H9 (cell line): Measurements from ENCODE around the gene MROH2A. TPM values are rescaled to one million over a fixed set of nuclear protein-coding genes. Genes with fewer than 3 reads are reported as not detected.

Experiments
- DNase-seq: peaks from one replicate; pipeline ENCODE4 v3.0.0-alpha.2; 2017
- H2AFZ ChIP-seq: one replicate; pipeline ENCODE4 v1.6.1; 2013; ENCODE audit warnings: mild to moderate bottlenecking, low read length, control low read depth, moderate library complexity
- H2AK5ac ChIP-seq: 2 replicates; pipeline ENCODE4 v1.6.1; 2013; ENCODE audit warnings: low read length, control low read depth, mixed read lengths; ENCODE audit not compliant: insufficient read length
- H2BK120ac ChIP-seq: one replicate; pipeline ENCODE4 v1.6.1; 2013; ENCODE audit warnings: low read depth, mild to moderate bottlenecking, low read length, control low read depth, inconsistent platforms; ENCODE audit not compliant: poor library complexity, severe bottlenecking
- H2BK12ac ChIP-seq: 2 replicates; pipeline ENCODE4 v1.6.1; 2013; ENCODE audit warnings: low read length, control low read depth, mixed read lengths, low read depth; ENCODE audit not compliant: insufficient read length
- H2BK15ac ChIP-seq: 2 replicates; pipeline ENCODE4 v1.6.1; 2013; ENCODE audit warnings: low read depth, low read length, control low read depth
- H2BK20ac ChIP-seq: one replicate; pipeline ENCODE4 v1.6.1; 2013; ENCODE audit warnings: low read depth, mild to moderate bottlenecking, low read length, control low read depth, inconsistent platforms; ENCODE audit not compliant: poor library complexity, severe bottlenecking
- H2BK5ac ChIP-seq: 2 replicates; pipeline ENCODE4 v1.6.1; 2013; ENCODE audit warnings: low read length, control low read depth, mixed read lengths; ENCODE audit not compliant: insufficient read length
- H3K14ac ChIP-seq: 2 replicates; pipeline ENCODE4 v1.6.1; 2013; ENCODE audit warnings: low read length, control low read depth; ENCODE audit not compliant: insufficient read depth
- H3K18ac ChIP-seq: 2 replicates; pipeline ENCODE4 v1.6.1; 2013; ENCODE audit warnings: low read depth, mild to moderate bottlenecking, mixed read lengths, low read length, control low read depth; ENCODE audit not compliant: insufficient read length
- H3K23ac ChIP-seq: 2 replicates; pipeline ENCODE4 v1.6.1; 2013; ENCODE audit warnings: low read length, control low read depth, mixed read lengths, low read depth; ENCODE audit not compliant: insufficient read length
- H3K23me2 ChIP-seq: 2 replicates; pipeline ENCODE4 v1.6.1; 2013; ENCODE audit warnings: low read depth, mild to moderate bottlenecking, mixed read lengths, low read length, control low read depth; ENCODE audit not compliant: insufficient read length, poor library complexity, severe bottlenecking
- H3K27ac ChIP-seq: 2 replicates; pipeline ENCODE4 v1.5.1; 2013; ENCODE audit warnings: low read length, control low read depth, mixed read lengths, low read depth; ENCODE audit not compliant: insufficient read length
- H3K27me3 ChIP-seq: 2 replicates; pipeline ENCODE4 v1.6.1; 2013; ENCODE audit warnings: low read length, control low read depth, inconsistent platforms; ENCODE audit not compliant: insufficient read depth
- H3K4ac ChIP-seq: 2 replicates; pipeline ENCODE4 v1.6.1; 2013; ENCODE audit warnings: low read depth, mild to moderate bottlenecking, control low read depth, inconsistent platforms, low read length, moderate library complexity
- H3K4me1 ChIP-seq: 2 replicates; pipeline ENCODE4 v1.6.1; 2013; ENCODE audit warnings: low read length, control low read depth, inconsistent platforms; ENCODE audit not compliant: insufficient read depth
- H3K4me2 ChIP-seq: 2 replicates; pipeline ENCODE4 v1.6.1; 2013; ENCODE audit warnings: low read length, control low read depth, mixed read lengths; ENCODE audit not compliant: insufficient read length, insufficient read depth
- H3K56ac ChIP-seq: 2 replicates; pipeline ENCODE4 v1.6.1; 2013; ENCODE audit warnings: low read depth, mild to moderate bottlenecking, mixed read lengths, low read length, control low read depth; ENCODE audit not compliant: insufficient read length
- H3K79me1 ChIP-seq: 2 replicates; pipeline ENCODE4 v1.6.1; 2013; ENCODE audit warnings: low read depth, mild to moderate bottlenecking, moderate library complexity, low read length, control low read depth, inconsistent platforms; ENCODE audit not compliant: insufficient read depth, poor library complexity, severe bottlenecking
- H3K79me2 ChIP-seq: 2 replicates; pipeline ENCODE4 v1.6.1; 2013; ENCODE audit warnings: low read length, control low read depth, inconsistent platforms; ENCODE audit not compliant: insufficient read depth
- H3K9ac ChIP-seq: 2 replicates; pipeline ENCODE4 v1.6.1; 2013; ENCODE audit warnings: low read length, control low read depth, mixed read lengths; ENCODE audit not compliant: insufficient read length; ENCODE audit errors: extremely low read depth
- H3K9me3 ChIP-seq: one replicate; pipeline ENCODE4 v1.6.1; 2013; ENCODE audit warnings: low read depth, low read length, inconsistent platforms; ENCODE audit not compliant: control insufficient read depth
- H3T11ph ChIP-seq: one replicate; pipeline ENCODE4 v1.6.1; 2013; ENCODE audit warnings: mild to moderate bottlenecking, low read length, control low read depth, inconsistent platforms
- H4K20me1 ChIP-seq: one replicate; pipeline ENCODE4 v1.6.1; 2013; ENCODE audit not compliant: control insufficient read depth, insufficient read length, insufficient read depth
- H4K5ac ChIP-seq: 2 replicates; pipeline ENCODE4 v1.6.1; 2013; ENCODE audit warnings: low read depth, mild to moderate bottlenecking, mixed read lengths, low read length, control low read depth; ENCODE audit not compliant: insufficient read length
- H4K8ac ChIP-seq: replicated peaks from 2 replicates; pipeline ENCODE4 v1.6.1; 2013; ENCODE audit warnings: low read length, control low read depth, mixed read lengths, low read depth; ENCODE audit not compliant: insufficient read length
- H4K91ac ChIP-seq: 2 replicates; pipeline ENCODE4 v1.6.1; 2013; ENCODE audit warnings: low read depth, mild to moderate bottlenecking, moderate library complexity, mixed read lengths, low read length, control low read depth; ENCODE audit not compliant: insufficient read length
- H3K27ac Mint-ChIP-seq, 3 experiments: 2 replicates in 2 of 3; 3 replicates in 1 of 3; pipeline ENCODE4 v1.8.0; 2020 to 2021; ENCODE audit warnings: mixed read lengths in 3 of 3, mild to moderate bottlenecking in 1 of 3, moderate library complexity in 1 of 3
- H3K27me3 Mint-ChIP-seq: 2 replicates; pipeline ENCODE4 v1.8.0; 2021; ENCODE audit warnings: low read depth, mild to moderate bottlenecking, moderate library complexity, mixed read lengths
- H3K36me3 Mint-ChIP-seq, 3 experiments: 2 replicates in 2 of 3; 3 replicates in 1 of 3; pipeline ENCODE4 v1.8.0; 2020 to 2021; ENCODE audit warnings: low read depth in 3 of 3, mixed read lengths in 3 of 3; ENCODE audit not compliant: insufficient read depth in 1 of 3
- H3K4me1 Mint-ChIP-seq, 2 experiments: 2 replicates each; pipeline ENCODE4 v1.8.0; 2020; ENCODE audit warnings: mixed read lengths in 2 of 2
- H3K4me3 Mint-ChIP-seq, 2 experiments: 2 replicates in 1 of 2; 3 replicates in 1 of 2; pipeline ENCODE4 v1.8.0; 2020 to 2021; ENCODE audit warnings: mild to moderate bottlenecking in 2 of 2, mixed read lengths in 2 of 2, moderate library complexity in 1 of 2
- H3K9me3 Mint-ChIP-seq, 2 experiments: 2 replicates in 1 of 2; 3 replicates in 1 of 2; pipeline ENCODE4 v1.8.0; 2020; ENCODE audit warnings: mild to moderate bottlenecking in 2 of 2, mixed read lengths in 2 of 2, moderate library complexity in 1 of 2
- WGBS: extraction: QIAGEN DNeasy Blood & Tissue Kit; methylation state at CpG from one replicate; pipeline ENCODE4 v1.1.7; 2013; ENCODE audit warnings: missing lambda C conversion rate, low lambda C conversion rate, mixed read lengths; ENCODE audit not compliant: insufficient read length; ENCODE audit errors: extremely low coverage; 5-methylcytosine and 5-hydroxymethylcytosine counted together
- total RNA-seq: library from RNA; stranded (reverse); gene quantifications from 2 replicates; pipeline ENCODE4 v1.2.1, GENCODE V29; 2021
- TF ChIP-seq, protein P1 (sequence below): fragments of 200-600 bp; sonication (generic); conservative IDR thresholded peaks from 3 replicates; pipeline ENCODE4 v1.8.0; 2021; ENCODE audit warnings: antibody characterized with exemption, mild to moderate bottlenecking

The MROH2A gene
- total RNA-seq, 1 experiment from 2014 or later = not detected

DNA sequence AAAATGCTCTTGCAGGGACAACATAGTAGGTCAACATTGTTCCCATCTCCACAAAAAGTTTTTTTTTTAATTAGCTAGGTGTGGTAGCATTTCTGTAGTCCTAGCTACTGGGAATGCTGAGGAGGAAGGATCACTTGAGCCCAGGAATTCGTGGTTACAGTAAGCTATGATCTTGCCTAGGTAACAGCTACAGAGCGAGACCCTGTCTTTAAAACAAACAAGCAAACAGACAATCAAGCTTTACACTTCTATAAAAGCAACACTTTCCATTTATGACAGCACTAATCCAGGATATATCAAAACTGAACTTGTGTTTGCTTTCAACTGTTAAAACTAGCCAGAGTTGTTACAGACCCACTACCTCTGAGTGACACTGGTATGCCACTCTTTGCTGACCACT, 37.3 kb upstream of the MROH2A start:
- Mint-ChIP-seq H3K4me1 (no peaks in the 10 kb centered on the region), H3K9me3 (peaks cover 11 to 14% of the 10 kb centered on the region in 2 experiments), H3K36me3 (peaks cover 0 to 7% (median 5%) of the 10 kb centered on the region in 3 experiments; a peak in 4 of 7 replicates), H3K4me3 (no peak overlapping the region), H3K27me3 (peaks cover 2% of the 10 kb centered on the region), H3K27ac (no peak overlapping the region)
- no peaks in the 10 kb centered on the region for H4K20me1 ChIP-seq
- TF ChIP-seq, protein P1, sequence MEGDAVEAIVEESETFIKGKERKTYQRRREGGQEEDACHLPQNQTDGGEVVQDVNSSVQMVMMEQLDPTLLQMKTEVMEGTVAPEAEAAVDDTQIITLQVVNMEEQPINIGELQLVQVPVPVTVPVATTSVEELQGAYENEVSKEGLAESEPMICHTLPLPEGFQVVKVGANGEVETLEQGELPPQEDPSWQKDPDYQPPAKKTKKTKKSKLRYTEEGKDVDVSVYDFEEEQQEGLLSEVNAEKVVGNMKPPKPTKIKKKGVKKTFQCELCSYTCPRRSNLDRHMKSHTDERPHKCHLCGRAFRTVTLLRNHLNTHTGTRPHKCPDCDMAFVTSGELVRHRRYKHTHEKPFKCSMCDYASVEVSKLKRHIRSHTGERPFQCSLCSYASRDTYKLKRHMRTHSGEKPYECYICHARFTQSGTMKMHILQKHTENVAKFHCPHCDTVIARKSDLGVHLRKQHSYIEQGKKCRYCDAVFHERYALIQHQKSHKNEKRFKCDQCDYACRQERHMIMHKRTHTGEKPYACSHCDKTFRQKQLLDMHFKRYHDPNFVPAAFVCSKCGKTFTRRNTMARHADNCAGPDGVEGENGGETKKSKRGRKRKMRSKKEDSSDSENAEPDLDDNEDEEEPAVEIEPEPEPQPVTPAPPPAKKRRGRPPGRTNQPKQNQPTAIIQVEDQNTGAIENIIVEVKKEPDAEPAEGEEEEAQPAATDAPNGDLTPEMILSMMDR = no peak
- no peak for DNase-seq
- H2BK5ac ChIP-seq = no peak overlapping the region
- H3K4me2 ChIP-seq = no peak overlapping the region
- no peak overlapping the region for H4K8ac ChIP-seq
- H3K23ac ChIP-seq = no peak overlapping the region
- H4K5ac ChIP-seq = no peak overlapping the region
- no peak overlapping the region for H3K27ac ChIP-seq
- H3K79me2 ChIP-seq = no peaks in the 10 kb centered on the region
- H3K27me3 ChIP-seq = no peaks in the 10 kb centered on the region
- H3K9me3 ChIP-seq = no peaks in the 10 kb centered on the region
- H2BK12ac ChIP-seq = no peak overlapping the region
- no peaks in the 10 kb centered on the region for H3K23me2 ChIP-seq
- no peaks in the 10 kb centered on the region for H3K79me1 ChIP-seq
- H3K9ac ChIP-seq = no peak overlapping the region
- H4K91ac ChIP-seq = no peak overlapping the region
- no peak overlapping the region for H2BK20ac ChIP-seq
- H2AK5ac ChIP-seq = no peak overlapping the region
- H2AFZ ChIP-seq = no peak overlapping the region
- H3K18ac ChIP-seq = no peak overlapping the region
- H3K4me1 ChIP-seq = no peaks in the 10 kb centered on the region
- H3K4ac ChIP-seq = no peak overlapping the region
- no CpG with 5 or more reads among the region's 2 CpGs for WGBS
- H2BK120ac ChIP-seq = no peak overlapping the region
- no peak overlapping the region for H3K14ac ChIP-seq
- no peak overlapping the region for H3K56ac ChIP-seq
- H2BK15ac ChIP-seq = no peak overlapping the region
- no peak overlapping the region for H3T11ph ChIP-seq
